K562 (cell line): ENCODE measurements around the gene TMEM45A.

Experiments used
- BRD9 ChIP-seq: fragments of 450-650 bp; IDR thresholded peaks from 2 replicates; pipeline ENCODE4 v1.6.1; 2018; ENCODE audit warnings: low read depth; ENCODE audit not compliant: partially characterized antibody
- CEBPZ ChIP-seq: fragments of 150-350 bp; IDR thresholded peaks from 2 replicates; pipeline ENCODE4 v1.6.1; 2014; ENCODE audit warnings: low read depth, mild to moderate bottlenecking, low read length, borderline replicate concordance
- CTCF ChIP-seq, 3 experiments: IDR thresholded peaks in 2 of 3; conservative IDR thresholded peaks in 1 of 3; 2 replicates each; pipeline ENCODE4 v1.5.1; 2011 to 2012; ENCODE audit warnings: low read length in 3 of 3, mild to moderate bottlenecking in 3 of 3, control low read depth in 2 of 3, improper control_type of control experiment in 1 of 3, inconsistent platforms in 1 of 3, low read depth in 1 of 3, mixed read lengths in 1 of 3, moderate library complexity in 1 of 3; ENCODE audit not compliant: insufficient read depth in 2 of 3
- EHMT2 ChIP-seq: fragments of 450-650 bp; IDR thresholded peaks from 2 replicates; pipeline ENCODE4 v1.6.1; 2018; ENCODE audit warnings: antibody characterized with exemption
- GATA2 ChIP-seq: sonication (generic); formaldehyde crosslinking; IDR thresholded peaks from 2 replicates; pipeline ENCODE4 v1.4.0; 2020; ENCODE audit warnings: mild to moderate bottlenecking, missing genetic modification reagents
- GTF2F1 ChIP-seq: IDR thresholded peaks from 2 replicates; pipeline ENCODE4 v1.6.1; 2011; ENCODE audit warnings: low read depth, low read length, improper control_type of control experiment
- PCBP1 ChIP-seq: fragments of 200-400 bp; formaldehyde crosslinking; IDR thresholded peaks from 2 replicates; pipeline ENCODE4 v1.6.1; 2018; ENCODE audit warnings: mild to moderate bottlenecking, low read depth, low read length; ENCODE audit not compliant: poor library complexity, severe bottlenecking
- TSHZ1 ChIP-seq: fragments of 250-450 bp; sonication (Bioruptor Pico); IDR thresholded peaks from 2 replicates; pipeline ENCODE4 v1.4.0; 2020; ENCODE audit warnings: mild to moderate bottlenecking, moderate library complexity
- USF1 ChIP-seq: sonication (generic); formaldehyde crosslinking; IDR thresholded peaks from 2 replicates; pipeline ENCODE4 v1.9.0; 2022; ENCODE audit warnings: mild to moderate bottlenecking, missing genetic modification reagents
- USF2 ChIP-seq: sonication (generic); formaldehyde crosslinking; IDR thresholded peaks from 2 replicates; pipeline ENCODE4 v1.5.0; 2020; ENCODE audit warnings: missing genetic modification reagents
- ZNF263 ChIP-seq: sonication (generic); formaldehyde crosslinking; IDR thresholded peaks from 2 replicates; pipeline ENCODE4 v1.8.0; 2022; ENCODE audit warnings: mild to moderate bottlenecking, missing genetic modification reagents, borderline replicate concordance
- ZNF589 ChIP-seq: fragments of 200-800 bp; sonication (Bioruptor generic); IDR thresholded peaks from 2 replicates; pipeline ENCODE4 v1.6.1; 2016; ENCODE audit warnings: low read depth, missing genetic modification characterization, missing compliant biosample characterization

GRCh38 chr3:100470951-100471350 lies 21.5 kb upstream of the TMEM45A start:
- no peak for TF ChIP-seq EHMT2
- no peak for TF ChIP-seq GATA2 (CRISPR knock-in tag)
- TF ChIP-seq USF2 (CRISPR knock-in tag) = no peak
- TF ChIP-seq CTCF (IDR thresholded peaks at IDR 0.05 in 2 of 3, conservative IDR thresholded peaks at IDR 0.05 in 1 of 3; ENCODE audit: insufficient read depth in 2 of 3, low read depth in 1 of 3, low read length in 3 of 3) = no peak
- no peak for TF ChIP-seq CEBPZ
- TF ChIP-seq ZNF263 (CRISPR knock-in tag) = no peak
- TF ChIP-seq TSHZ1 (CRISPR knock-in tag) = no peak
- TF ChIP-seq BRD9 = no peak
- no peak for TF ChIP-seq ZNF589 (CRISPR knock-in tag)
- no peak for TF ChIP-seq PCBP1
- no peak for TF ChIP-seq USF1 (CRISPR knock-in tag)
- no peak for TF ChIP-seq GTF2F1
